H1 (cell line): Measurements from ENCODE around the gene DCAF7. TPM values are rescaled to one million over a fixed set of nuclear protein-coding genes. Genes with fewer than 3 reads are reported as not detected.

ENCODE experiments used
- CTCF ChIA-PET: fragments of 300-600 bp; sonication (Branson Sonifier 250); formaldehyde crosslinking; loops from one replicate; lab custom pipeline; 2021; ENCODE audit not compliant: partially characterized antibody; lab: Charles Lee
- POLR2A ChIA-PET: fragments of 300-600 bp; sonication (Branson Sonifier 250); formaldehyde crosslinking; loops from one replicate; lab custom pipeline; 2021; ENCODE audit warnings: inconsistent platforms; ENCODE audit not compliant: partially characterized antibody; lab: Charles Lee
- DNase-seq, 2 experiments: peaks; one replicate each; pipeline versions ENCODE4 v3.0.0 to v3.0.0-alpha.2; 2010 to 2022; ENCODE audit warnings: low spot score in 2 of 2, low read depth in 1 of 2, mixed read lengths in 1 of 2
- FAIRE-seq: peaks from 2 replicates; lab custom pipeline; 2011; peaks lifted over from hg19 to GRCh38; lab: Jason Lieb, UNC
- H2AFZ ChIP-seq: 2 replicates; pipeline ENCODE4 v1.8.1; 2012; ENCODE audit warnings: low read length, inconsistent platforms
- H2AK5ac ChIP-seq: 2 replicates; pipeline ENCODE4 v1.6.1; 2013; ENCODE audit warnings: low read depth, low read length
- H2BK120ac ChIP-seq: replicated peaks from 2 replicates; pipeline ENCODE3; 2013; ENCODE audit warnings: low read depth, low read length, inconsistent platforms
- H2BK12ac ChIP-seq: 2 replicates; pipeline ENCODE4 v1.6.1; 2013; ENCODE audit warnings: low read depth, low read length
- H2BK15ac ChIP-seq: 2 replicates; pipeline ENCODE4 v1.6.1; 2013; ENCODE audit warnings: low read length
- H2BK20ac ChIP-seq: 2 replicates; pipeline ENCODE4 v1.6.1; 2013; ENCODE audit warnings: low read length
- H2BK5ac ChIP-seq: 2 replicates; pipeline ENCODE4 v1.6.1; 2013; ENCODE audit warnings: low read depth, low read length
- H3K14ac ChIP-seq: 2 replicates; pipeline ENCODE4 v1.6.1; 2013; ENCODE audit warnings: inconsistent platforms; ENCODE audit not compliant: insufficient read length
- H3K18ac ChIP-seq: 2 replicates; pipeline ENCODE4 v1.6.1; 2013; ENCODE audit warnings: low read length; ENCODE audit errors: extremely low read depth
- H3K23ac ChIP-seq: 2 replicates; pipeline ENCODE4 v1.6.1; 2013; ENCODE audit warnings: inconsistent platforms; ENCODE audit not compliant: insufficient read length
- H3K23me2 ChIP-seq: 2 replicates; pipeline ENCODE4 v1.6.1; 2013; ENCODE audit warnings: low read depth, low read length
- H3K27ac ChIP-seq: 2 replicates; pipeline ENCODE4 v1.6.1; 2011; ENCODE audit warnings: low read depth, low read length, inconsistent platforms
- H3K27me3 ChIP-seq, 4 experiments: replicated peaks in 1 of 4; 1 replicate in 1 of 4; 2 replicates in 3 of 4; pipeline versions ENCODE4 v1.6.1 to v1.8.1; 2011 to 2013; ENCODE audit warnings: low read length in 3 of 4, mild to moderate bottlenecking in 3 of 4, inconsistent platforms in 2 of 4, mixed read lengths in 2 of 4, moderate library complexity in 1 of 4; ENCODE audit not compliant: control insufficient read depth in 3 of 4, insufficient read depth in 3 of 4; ENCODE audit errors: extremely low read depth in 1 of 4
- H3K36me3 ChIP-seq, 4 experiments: 2 replicates each; pipeline versions ENCODE4 v1.6.1 to v1.8.1; 2011 to 2013; ENCODE audit warnings: mild to moderate bottlenecking in 4 of 4, low read length in 3 of 4, moderate library complexity in 2 of 4, control low read depth in 1 of 4, inconsistent platforms in 1 of 4; ENCODE audit not compliant: insufficient read depth in 4 of 4, control insufficient read depth in 2 of 4
- H3K4ac ChIP-seq: replicated peaks from 2 replicates; pipeline ENCODE3; 2013; ENCODE audit warnings: low read length, low read depth, mixed read lengths, inconsistent platforms; ENCODE audit not compliant: insufficient read length
- H3K4me1 ChIP-seq, 4 experiments: replicated peaks in 1 of 4; 1 replicate in 1 of 4; 2 replicates in 3 of 4; pipeline versions ENCODE4 v1.6.1 to v1.8.1; 2011 to 2013; ENCODE audit warnings: low read length in 3 of 4, inconsistent platforms in 2 of 4, mixed read lengths in 1 of 4; ENCODE audit not compliant: insufficient read depth in 4 of 4, control insufficient read depth in 3 of 4
- H3K4me2 ChIP-seq, 2 experiments: 2 replicates each; pipeline versions ENCODE4 v1.6.1 to v1.8.1; 2011 to 2013; ENCODE audit warnings: low read depth in 2 of 2, low read length in 2 of 2, control low read depth in 1 of 2, inconsistent platforms in 1 of 2, mild to moderate bottlenecking in 1 of 2; ENCODE audit not compliant: insufficient read depth in 1 of 2
- H3K4me3 ChIP-seq, 4 experiments: fragments of 200-600, 300-600 bp in 1 of 4; sonication (generic), shearing (Covaris generic), sonication (Bioruptor Twin) in 1 of 4; 2 replicates each; pipeline versions ENCODE4 v1.5.1 to v1.8.1; 2011 to 2016; ENCODE audit warnings: low read length in 4 of 4, low read depth in 3 of 4, control low read depth in 2 of 4, inconsistent platforms in 2 of 4, mild to moderate bottlenecking in 2 of 4, mixed read lengths in 1 of 4, moderate library complexity in 1 of 4; ENCODE audit not compliant: insufficient read depth in 2 of 4; ENCODE audit errors: extremely low read depth in 1 of 4
- H3K56ac ChIP-seq: replicated peaks from 2 replicates; pipeline ENCODE3; 2013; ENCODE audit warnings: low read depth, mild to moderate bottlenecking, mixed read lengths, low read length, inconsistent platforms; ENCODE audit not compliant: insufficient read length
- H3K79me1 ChIP-seq: 2 replicates; pipeline ENCODE4 v1.6.1; 2013; ENCODE audit warnings: low read depth, low read length, control low read depth
- H3K79me2 ChIP-seq, 2 experiments: 2 replicates each; pipeline versions ENCODE4 v1.6.1 to v1.8.1; 2012 to 2013; ENCODE audit warnings: low read length in 2 of 2, mild to moderate bottlenecking in 2 of 2, inconsistent platforms in 1 of 2; ENCODE audit not compliant: insufficient read depth in 2 of 2, control insufficient read depth in 1 of 2
- H3K9ac ChIP-seq, 4 experiments: replicated peaks in 1 of 4; 1 replicate in 1 of 4; 2 replicates in 3 of 4; pipeline versions ENCODE4 v1.6.1 to v1.8.1; 2011 to 2013; ENCODE audit warnings: low read depth in 3 of 4, low read length in 3 of 4, control low read depth in 2 of 4, mild to moderate bottlenecking in 2 of 4, moderate library complexity in 2 of 4, inconsistent platforms in 1 of 4; ENCODE audit errors: extremely low read depth in 1 of 4
- H3K9me3 ChIP-seq, 2 experiments: 2 replicates each; pipeline versions ENCODE4 v1.6.1 to v1.8.1; 2012 to 2013; ENCODE audit warnings: mild to moderate bottlenecking in 2 of 2, moderate library complexity in 2 of 2, control low read depth in 1 of 2, inconsistent platforms in 1 of 2, low read depth in 1 of 2, low read length in 1 of 2, mixed read lengths in 1 of 2; ENCODE audit not compliant: insufficient read depth in 2 of 2
- H4K20me1 ChIP-seq, 2 experiments: replicated peaks in 1 of 2; 2 replicates each; pipeline versions ENCODE3 to v1.8.1; 2011 to 2013; ENCODE audit warnings: inconsistent platforms in 2 of 2, low read length in 2 of 2, mild to moderate bottlenecking in 1 of 2; ENCODE audit not compliant: insufficient read depth in 2 of 2, control insufficient read depth in 1 of 2
- H4K5ac ChIP-seq: 2 replicates; pipeline ENCODE4 v1.6.1; 2013; ENCODE audit warnings: low read length, low read depth, mixed read lengths, inconsistent platforms; ENCODE audit not compliant: insufficient read length
- H4K8ac ChIP-seq: 2 replicates; pipeline ENCODE4 v1.8.0; 2013; ENCODE audit warnings: mild to moderate bottlenecking, moderate library complexity, low read length, inconsistent platforms; ENCODE audit not compliant: insufficient read depth; ENCODE audit errors: extremely low read depth
- H4K91ac ChIP-seq: replicated peaks from 2 replicates; pipeline ENCODE3; 2013; ENCODE audit warnings: low read length, mixed read lengths, inconsistent platforms; ENCODE audit not compliant: insufficient read length
- E2F6 ChIP-seq: IDR thresholded peaks from 2 replicates; pipeline ENCODE4 v1.6.1; 2012; ENCODE audit warnings: inconsistent platforms
- SP2 ChIP-seq: IDR thresholded peaks from 2 replicates; pipeline ENCODE4 v1.6.1; 2012; ENCODE audit warnings: mild to moderate bottlenecking, low read length, inconsistent platforms
- TEAD4 ChIP-seq: IDR thresholded peaks from 2 replicates; pipeline ENCODE4 v1.6.1; 2012; ENCODE audit warnings: low read depth, low read length, inconsistent platforms, mixed read lengths
- YY1 ChIP-seq: IDR thresholded peaks from 2 replicates; pipeline ENCODE4 v1.6.1; 2011; ENCODE audit warnings: low read depth, mild to moderate bottlenecking, low read length
- WGBS, 2 experiments: shearing (Covaris generic) in 1 of 2; methylation state at CpG; one replicate each; pipeline versions ENCODE4 v1.1.6 to v1.1.7; 2013 to 2015; ENCODE audit warnings: low lambda C conversion rate in 2 of 2, mixed read lengths in 2 of 2, inconsistent platforms in 1 of 2, low coverage in 1 of 2, missing lambda C conversion rate in 1 of 2; ENCODE audit not compliant: insufficient replicate concordance in 2 of 2, insufficient coverage in 1 of 2, insufficient read length in 1 of 2; ENCODE audit errors: extremely low coverage in 1 of 2, missing lambda C conversion rate in 1 of 2; 5-methylcytosine and 5-hydroxymethylcytosine counted together
- polyA plus RNA-seq, 7 experiments: library from polyadenylated mRNA; depleted of rRNA in 3 of 7; stranded (reverse) in 5 of 7; unstranded in 2 of 7; fragments of >200 nt in 5 of 7; fragments of 200-250 nt in 2 of 7; gene quantifications; 1 replicate in 5 of 7; 2 replicates in 1 of 7; 4 replicates in 1 of 7; pipeline versions ENCODE4 v1.2.1 to v1.2.3, GENCODE V29; 2011 to 2013; ENCODE audit warnings: missing spikeins in 2 of 7, mixed read lengths in 2 of 7
- total RNA-seq: library from RNA; stranded (reverse); fragmentation: NEBNext Ultra II Directional; extraction: Animal tissue kit (Norgen Biotek cat#: 25700); gene quantifications from 2 replicates; pipeline ENCODE4 v1.2.1, GENCODE V29; 2021

The DCAF7 gene
- total and polyA plus RNA-seq, 2 of the 8 experiments (the other 6 are each of a cell fraction or from before 2014, with no cell fraction given) = 74.9 to 94.1 TPM

- H4K5ac ChIP-seq = no peak overlapping the region
- ChIA-PET POLR2A (interaction anchor here (1.5 kb wide), 1 partner anchor 13 kb away, joined by 3 read pairs; the partner anchor contains the start of gene TACO1), CTCF (interaction anchor here (2.8 to 5.6 kb wide), 6 partner anchors 39 to 188 kb away, joined by 13 to 64 read pairs (median 27); no protein-coding TSS in a partner anchor)
- H3K27me3 ChIP-seq = no peaks in the 10 kb centered on the region
- no peak for DNase-seq
- no peak overlapping the region for H2BK20ac ChIP-seq
- peaks cover 0 to 5% (median 0%) of the 10 kb centered on the region in 4 experiments; a peak in 3 of 8 replicates for H3K36me3 ChIP-seq
- H3K18ac ChIP-seq = no peak overlapping the region
- no peak overlapping the region for H2BK5ac ChIP-seq
- no peak overlapping the region for H3K4me2 ChIP-seq
- H3K14ac ChIP-seq = no peak overlapping the region
- H3K79me1 ChIP-seq = no peaks in the 10 kb centered on the region
- TF ChIP-seq SP2 (no peak), E2F6 (no peak), TEAD4 (no peak), YY1 (no peak)
- H2AFZ ChIP-seq = no peak overlapping the region
- H3K79me2 ChIP-seq = no peaks in the 10 kb centered on the region
- H3K9ac ChIP-seq = no peak overlapping the region
- no peak overlapping the region for H2AK5ac ChIP-seq
- no peak overlapping the region for H3K4me3 ChIP-seq
- H4K20me1 ChIP-seq = no peaks in the 10 kb centered on the region
- no peak overlapping the region for H2BK12ac ChIP-seq
- H3K27ac ChIP-seq = no peak overlapping the region
- no peak overlapping the region for H3K56ac ChIP-seq
- no peaks in the 10 kb centered on the region for H3K9me3 ChIP-seq
- no peak overlapping the region for H4K91ac ChIP-seq
- WGBS, 2 experiments = 84% methylated on average over 2 of the region's 2 CpGs; no CpG with 5 or more reads in 1 of the 2 experiments
- H3K4ac ChIP-seq = no peak overlapping the region
- no peaks in the 10 kb centered on the region for H3K4me1 ChIP-seq
- H2BK15ac ChIP-seq = no peak overlapping the region
- FAIRE-seq = no peak
- H3K23ac ChIP-seq = no peak overlapping the region
- no peak overlapping the region for H2BK120ac ChIP-seq
- no peak overlapping the region for H4K8ac ChIP-seq
- no peaks in the 10 kb centered on the region for H3K23me2 ChIP-seq
Measured at GRCh38 chr17:63613663-63614062, 63.4 kb downstream of the DCAF7 start.
